HepG2 (cell line): Measurements from ENCODE around the gene WNT6. TPM values are rescaled to one million over a fixed set of nuclear protein-coding genes. Genes with fewer than 3 reads are reported as not detected.

ENCODE experiments used
- ATAC-seq: fragments of 200-7000 bp; cut with Tn5 transposase; 3 replicates; pipeline ENCODE4 v1.9.1; 2020; ENCODE audit warnings: mild to moderate bottlenecking, moderate library complexity
- BruUV-seq: library from RNA; stranded (reverse); fragments of 400-500 nt; replicated peaks from 2 replicates; lab custom pipeline; 2021; lab: Mats Ljungman, UMichigan
- CTCF ChIA-PET: fragments of 300-600 bp; formaldehyde crosslinking; extraction: SDS; loops from one replicate; lab custom pipeline; 2021; ENCODE audit warnings: low total read pairs, inconsistent platforms, low intra/inter-chr PET ratio; lab: Yijun Ruan, JAX
- POLR2A ChIA-PET: fragments of 350-600 bp; sonication (Branson Sonifier 250); formaldehyde crosslinking; loops from one replicate; lab custom pipeline; 2020; ENCODE audit warnings: antibody characterized with exemption, inconsistent platforms; lab: Yijun Ruan, JAX
- DNase-seq: peaks from one replicate; pipeline ENCODE4 v3.0.0-alpha.2; 2015; ENCODE audit warnings: low spot score
- FAIRE-seq: peaks from 3 replicates; lab custom pipeline; 2011; peaks lifted over from hg19 to GRCh38; lab: Jason Lieb, UNC
- H2AFZ ChIP-seq: one replicate; pipeline ENCODE4 v1.6.1; 2011; ENCODE audit warnings: low read length, inconsistent platforms
- H3K27ac ChIP-seq: fragments of 300-600 bp; 3 replicates; pipeline ENCODE4 v1.8.0; 2011; ENCODE audit warnings: mixed run types, mild to moderate bottlenecking, mixed read lengths, low read length, inconsistent platforms; ENCODE audit not compliant: insufficient read depth; ENCODE audit errors: extremely low read length
- H3K27me3 ChIP-seq, 2 experiments: fragments of 200-600 bp in 1 of 2; 2 replicates in 1 of 2; 3 replicates in 1 of 2; pipeline versions ENCODE4 v1.6.0 to v1.8.0; 2011; ENCODE audit warnings: low read length in 2 of 2, mild to moderate bottlenecking in 2 of 2, moderate library complexity in 2 of 2, inconsistent platforms in 1 of 2; ENCODE audit not compliant: insufficient read depth in 2 of 2, control insufficient read depth in 1 of 2
- H3K36me3 ChIP-seq, 2 experiments: fragments of 200-600 bp in 1 of 2; replicated peaks in 1 of 2; 2 replicates in 1 of 2; 3 replicates in 1 of 2; pipeline versions ENCODE4 v1.5.1 to v1.8.0; 2011; ENCODE audit warnings: low read length in 2 of 2, inconsistent platforms in 1 of 2; ENCODE audit not compliant: insufficient read depth in 2 of 2, control insufficient read depth in 1 of 2
- H3K4me1 ChIP-seq: 2 replicates; pipeline ENCODE4 v1.5.1; 2012; ENCODE audit warnings: low read length, inconsistent platforms; ENCODE audit not compliant: insufficient read depth
- H3K4me2 ChIP-seq: 2 replicates; pipeline ENCODE4 v1.6.0; 2011; ENCODE audit warnings: low read depth, low read length, inconsistent platforms
- H3K4me3 ChIP-seq, 3 experiments: fragments of 200-600 bp in 1 of 3; sonication (generic), shearing (Covaris generic) in 1 of 3; replicated peaks in 1 of 3; 2 replicates each; pipeline ENCODE4 v1.5.1; 2011 to 2016; ENCODE audit warnings: low read length in 3 of 3, inconsistent platforms in 2 of 3, low read depth in 2 of 3, mild to moderate bottlenecking in 2 of 3, control low read depth in 1 of 3, mixed read lengths in 1 of 3; ENCODE audit not compliant: insufficient read depth in 1 of 3
- H3K79me2 ChIP-seq: one replicate; pipeline ENCODE4 v1.6.1; 2011; ENCODE audit warnings: low read length, inconsistent platforms; ENCODE audit not compliant: insufficient read depth
- H3K9ac ChIP-seq: 2 replicates; pipeline ENCODE4 v1.6.0; 2011; ENCODE audit warnings: mild to moderate bottlenecking, low read depth, low read length, inconsistent platforms; ENCODE audit not compliant: insufficient read depth
- H3K9me3 ChIP-seq: 2 replicates; pipeline ENCODE4 v1.5.1; 2012; ENCODE audit warnings: mild to moderate bottlenecking, low read length
- H4K20me1 ChIP-seq: 2 replicates; pipeline ENCODE4 v1.6.0; 2011; ENCODE audit warnings: inconsistent platforms, mild to moderate bottlenecking, low read length, moderate library complexity; ENCODE audit not compliant: insufficient read depth
- ARNTL ChIP-seq: sonication (generic); formaldehyde crosslinking; IDR thresholded peaks from 2 replicates; pipeline ENCODE4 v1.4.0; 2020; ENCODE audit warnings: mild to moderate bottlenecking, missing genetic modification reagents
- EZH2 ChIP-seq: conservative IDR thresholded peaks from 2 replicates; pipeline ENCODE4 v1.6.1; 2012; ENCODE audit warnings: mild to moderate bottlenecking, low read depth, low read length, moderate library complexity
- HDAC2 ChIP-seq: sonication (generic); formaldehyde crosslinking; IDR thresholded peaks from 2 replicates; pipeline ENCODE4 v1.4.0; 2020; ENCODE audit warnings: missing genetic modification reagents
- ZNF253 ChIP-seq: sonication (generic); formaldehyde crosslinking; IDR thresholded peaks from 2 replicates; pipeline ENCODE4 v1.8.0; 2022; ENCODE audit warnings: mild to moderate bottlenecking, missing genetic modification reagents, borderline replicate concordance
- ZNF883 ChIP-seq: sonication (generic); formaldehyde crosslinking; IDR thresholded peaks from 2 replicates; pipeline ENCODE4 v1.5.1; 2020; ENCODE audit warnings: mild to moderate bottlenecking, missing genetic modification reagents; ENCODE audit errors: not compliant biosample characterization
- WGBS: methylation state at CpG from one replicate; pipeline ENCODE4 v1.1.6; 2017; ENCODE audit warnings: low lambda C conversion rate; 5-methylcytosine and 5-hydroxymethylcytosine counted together
- in situ Hi-C: cut with HindIII; loops from 2 replicates; pipeline ENCODE4 v1.10.0; 2017; ENCODE audit warnings: low pct_unique_long_range_greater_than_20kb; ENCODE audit not compliant: extremely low pct_ligation_motif_present
- intact Hi-C: fragments of 100-400 bp; cut with micrococcal nuclease; formaldehyde crosslinking; loops from one replicate; pipeline ENCODE4 v1.10.0; 2022; ENCODE audit not compliant: unreplicated experiment
- polyA plus RNA-seq, 8 experiments: library from polyadenylated mRNA; depleted of rRNA in 3 of 8; stranded (reverse) in 7 of 8; unstranded in 1 of 8; fragments of >200 nt; fragmentation: Illumina TruSeq in 4 of 8; extraction: Trizol in 4 of 8; gene quantifications; 2 replicates each; pipeline versions ENCODE4 v1.2.1 to v1.2.3, GENCODE V29; 2011 to 2016; ENCODE audit warnings: low read depth in 4 of 8, missing spikeins in 1 of 8, mixed read lengths in 1 of 8; ENCODE audit not compliant: insufficient read depth in 1 of 8
- total RNA-seq, 5 experiments: library from RNA; depleted of rRNA; stranded (reverse); fragments of >200 nt; fragmentation: Illumina TruSeq; extraction: Trizol; gene quantifications; 2 replicates each; pipeline ENCODE4 v1.2.3, GENCODE V29; 2016; ENCODE audit warnings: low read depth in 1 of 5
- TF ChIP-seq, protein P1 (sequence below): sonication (generic); formaldehyde crosslinking; IDR thresholded peaks from 2 replicates; pipeline ENCODE4 v1.4.0; 2020; ENCODE audit warnings: missing genetic modification reagents
- TF ChIP-seq, protein P2 (sequence below): sonication (generic); formaldehyde crosslinking; IDR thresholded peaks from 2 replicates; pipeline ENCODE4 v1.5.0; 2020; ENCODE audit warnings: mild to moderate bottlenecking, missing genetic modification reagents

Gene WNT6
- total and polyA plus RNA-seq, 2 of the 13 experiments (the other 11 are each of a cell fraction or from before 2014, with no cell fraction given), result 0.20 TPM; not detected in 1

DNA sequence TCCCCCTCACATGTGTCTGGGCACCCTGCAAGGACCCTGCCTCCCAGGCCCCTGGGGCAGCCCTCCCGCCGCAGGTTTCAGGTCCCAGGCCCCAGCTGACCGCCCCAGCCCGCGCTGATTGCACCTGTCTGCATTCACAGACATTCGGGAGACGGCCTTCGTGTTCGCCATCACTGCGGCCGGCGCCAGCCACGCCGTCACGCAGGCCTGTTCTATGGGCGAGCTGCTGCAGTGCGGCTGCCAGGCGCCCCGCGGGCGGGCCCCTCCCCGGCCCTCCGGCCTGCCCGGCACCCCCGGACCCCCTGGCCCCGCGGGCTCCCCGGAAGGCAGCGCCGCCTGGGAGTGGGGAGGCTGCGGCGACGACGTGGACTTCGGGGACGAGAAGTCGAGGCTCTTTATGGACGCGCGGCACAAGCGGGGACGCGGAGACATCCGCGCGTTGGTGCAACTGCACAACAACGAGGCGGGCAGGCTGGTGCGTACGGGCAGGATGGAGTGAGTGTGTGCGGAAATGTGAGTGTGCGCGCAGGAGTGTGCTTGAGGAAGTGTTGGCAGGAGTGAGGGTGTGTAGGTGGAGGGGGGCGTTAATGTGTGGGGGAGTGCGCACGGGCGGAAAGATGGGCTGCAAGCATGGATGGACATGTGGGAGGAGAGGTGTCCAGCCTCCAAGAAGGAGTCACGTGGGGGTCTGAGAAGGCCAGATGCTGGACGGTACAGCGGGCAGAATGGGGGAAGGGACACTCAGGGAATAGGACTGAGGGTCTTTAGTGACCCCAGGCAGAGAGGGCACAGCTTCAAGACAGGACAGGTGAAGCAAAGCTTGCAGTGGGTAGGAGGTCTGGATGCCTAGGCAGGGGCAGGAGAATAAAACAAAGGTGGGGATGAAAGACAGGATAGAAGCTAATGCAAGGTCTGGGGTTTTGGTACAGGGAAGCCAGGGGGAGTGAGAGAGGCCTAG is 12.0 kb downstream of the WNT6 start (continued):
- TF ChIP-seq ZNF253 (CRISPR knock-in tag) (no peak), HDAC2 (CRISPR knock-in tag) (no peak), ARNTL (no peak), ZNF883 (CRISPR knock-in tag) (no peak), EZH2 (0 out of 2 replicates have a peak, but pooled peaks have one; percentile 53)

DNA sequence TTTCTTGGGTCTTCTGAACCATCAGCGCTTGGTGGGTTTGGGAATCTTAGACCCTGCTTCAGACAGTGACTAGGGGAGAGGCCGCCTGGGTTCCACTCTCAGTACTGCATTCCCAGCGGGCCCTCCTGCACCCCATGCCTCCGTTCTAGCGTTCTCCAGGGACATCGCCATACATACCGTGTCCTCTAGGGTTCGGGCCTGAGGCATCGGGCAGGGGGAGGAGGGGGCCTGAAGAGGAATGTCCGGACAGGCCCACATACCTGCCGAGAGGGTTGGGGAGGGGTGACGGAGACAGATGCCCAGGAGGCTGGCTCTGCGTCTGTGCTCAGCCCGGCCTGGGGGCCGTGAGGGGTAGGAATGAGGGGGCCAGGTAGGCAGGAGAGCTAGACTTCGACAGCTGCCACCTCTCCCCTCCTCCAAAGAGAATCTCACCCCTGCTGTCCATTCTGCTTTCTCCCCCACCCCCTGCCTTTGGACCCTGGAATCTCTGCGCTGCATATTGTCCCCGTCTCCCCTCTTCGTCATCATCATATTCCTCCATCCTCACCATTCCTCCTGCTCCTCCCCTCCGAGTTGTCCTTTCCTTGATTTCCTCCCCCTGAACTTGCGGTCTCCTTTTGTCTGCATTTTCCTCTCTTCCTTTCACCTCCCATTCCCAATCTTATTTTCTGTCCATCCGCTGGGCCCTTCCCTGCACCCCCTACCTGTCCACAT is 13.2 kb downstream of the WNT6 start:
- peaks cover 3% of the 10 kb centered on the region; the same call in 1 of the 2 replicates for H4K20me1 ChIP-seq
- WGBS, result 22% methylated on average over 22 of the region's 22 CpGs
- H3K9ac ChIP-seq, result no peak overlapping the region
- BruUV-seq, result no TSS peak
- no peaks in the 10 kb centered on the region for H3K36me3 ChIP-seq
- no peaks in the 10 kb centered on the region for H3K9me3 ChIP-seq
- no peak overlapping the region for H3K27ac ChIP-seq
- no peak overlapping the region for H3K4me2 ChIP-seq
- H2AFZ ChIP-seq, result no peak overlapping the region
- peaks cover 9 to 94% of the 10 kb centered on the region in 2 experiments; a peak in 4 of 5 replicates for H3K27me3 ChIP-seq
- H3K79me2 ChIP-seq, result no peaks in the 10 kb centered on the region
- FAIRE-seq (no peak), DNase-seq (no peak), ATAC-seq (peak; percentile 54)
- POLR2A ChIA-PET, result no interaction called here
- no peaks in the 10 kb centered on the region; the same call in 1 of the 2 replicates for H3K4me1 ChIP-seq
- TF ChIP-seq, protein P1, sequence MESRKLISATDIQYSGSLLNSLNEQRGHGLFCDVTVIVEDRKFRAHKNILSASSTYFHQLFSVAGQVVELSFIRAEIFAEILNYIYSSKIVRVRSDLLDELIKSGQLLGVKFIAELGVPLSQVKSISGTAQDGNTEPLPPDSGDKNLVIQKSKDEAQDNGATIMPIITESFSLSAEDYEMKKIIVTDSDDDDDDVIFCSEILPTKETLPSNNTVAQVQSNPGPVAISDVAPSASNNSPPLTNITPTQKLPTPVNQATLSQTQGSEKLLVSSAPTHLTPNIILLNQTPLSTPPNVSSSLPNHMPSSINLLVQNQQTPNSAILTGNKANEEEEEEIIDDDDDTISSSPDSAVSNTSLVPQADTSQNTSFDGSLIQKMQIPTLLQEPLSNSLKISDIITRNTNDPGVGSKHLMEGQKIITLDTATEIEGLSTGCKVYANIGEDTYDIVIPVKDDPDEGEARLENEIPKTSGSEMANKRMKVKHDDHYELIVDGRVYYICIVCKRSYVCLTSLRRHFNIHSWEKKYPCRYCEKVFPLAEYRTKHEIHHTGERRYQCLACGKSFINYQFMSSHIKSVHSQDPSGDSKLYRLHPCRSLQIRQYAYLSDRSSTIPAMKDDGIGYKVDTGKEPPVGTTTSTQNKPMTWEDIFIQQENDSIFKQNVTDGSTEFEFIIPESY (CRISPR knock-in tag), result peak; percentile 94
- TF ChIP-seq, protein P2, sequence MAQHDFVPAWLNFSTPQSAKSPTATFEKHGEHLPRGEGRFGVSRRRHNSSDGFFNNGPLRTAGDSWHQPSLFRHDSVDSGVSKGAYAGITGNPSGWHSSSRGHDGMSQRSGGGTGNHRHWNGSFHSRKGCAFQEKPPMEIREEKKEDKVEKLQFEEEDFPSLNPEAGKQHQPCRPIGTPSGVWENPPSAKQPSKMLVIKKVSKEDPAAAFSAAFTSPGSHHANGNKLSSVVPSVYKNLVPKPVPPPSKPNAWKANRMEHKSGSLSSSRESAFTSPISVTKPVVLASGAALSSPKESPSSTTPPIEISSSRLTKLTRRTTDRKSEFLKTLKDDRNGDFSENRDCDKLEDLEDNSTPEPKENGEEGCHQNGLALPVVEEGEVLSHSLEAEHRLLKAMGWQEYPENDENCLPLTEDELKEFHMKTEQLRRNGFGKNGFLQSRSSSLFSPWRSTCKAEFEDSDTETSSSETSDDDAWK (CRISPR knock-in tag), result no peak
- in situ Hi-C loops (no loop called here), intact Hi-C loops (no loop called here)
- no peak overlapping the region for H3K4me3 ChIP-seq
- CTCF ChIA-PET, result no interaction called here
